Inferior parietal cortex (tissue), 1 donor: ENCODE results near the gene GLYATL2.

Source experiments
- DNase-seq: peaks from one replicate; pipeline ENCODE4 v3.0.0-alpha.2; 2016; ENCODE audit errors: extremely low spot score

GLYATL2 gene

DNA sequence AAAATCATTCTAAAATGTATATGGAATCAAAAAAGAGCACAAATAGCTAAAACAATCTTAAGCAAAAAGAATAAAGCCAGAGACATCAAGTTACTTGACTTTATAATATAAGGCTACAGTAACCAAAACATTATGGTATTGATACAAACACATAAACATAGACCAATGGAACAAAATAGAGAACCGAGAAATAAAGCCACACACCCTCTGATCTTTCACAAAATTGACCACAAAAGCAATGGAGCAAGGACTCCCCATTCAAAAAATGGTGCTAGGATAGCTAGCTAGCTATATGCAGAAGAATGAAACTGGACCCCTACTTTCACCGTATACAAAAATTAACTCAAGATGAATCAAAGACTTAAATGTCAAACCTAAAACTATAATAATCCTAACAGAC, 43.2 kb downstream of the GLYATL2 start:
- no peak for DNase-seq

DNA sequence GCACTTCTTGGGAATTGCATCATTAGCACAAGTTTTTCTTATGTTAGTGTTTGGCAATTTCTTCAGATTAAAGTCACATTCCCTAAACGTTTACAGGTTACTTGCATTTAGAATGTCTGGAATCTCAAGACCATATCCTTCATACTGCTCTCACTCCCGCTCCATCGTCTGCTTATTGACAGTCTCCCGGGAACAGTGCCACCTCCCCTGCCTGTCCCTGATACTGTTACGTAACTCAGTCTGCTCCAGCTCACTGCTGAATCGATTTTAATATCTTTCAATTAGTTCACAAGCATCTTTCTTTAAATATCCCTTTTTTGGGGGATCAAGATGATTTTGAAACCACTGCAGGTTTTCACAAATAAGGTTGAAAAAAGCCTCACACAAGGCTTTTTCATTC, 48.2 kb downstream of the GLYATL2 start:
- DNase-seq = no peak

DNA sequence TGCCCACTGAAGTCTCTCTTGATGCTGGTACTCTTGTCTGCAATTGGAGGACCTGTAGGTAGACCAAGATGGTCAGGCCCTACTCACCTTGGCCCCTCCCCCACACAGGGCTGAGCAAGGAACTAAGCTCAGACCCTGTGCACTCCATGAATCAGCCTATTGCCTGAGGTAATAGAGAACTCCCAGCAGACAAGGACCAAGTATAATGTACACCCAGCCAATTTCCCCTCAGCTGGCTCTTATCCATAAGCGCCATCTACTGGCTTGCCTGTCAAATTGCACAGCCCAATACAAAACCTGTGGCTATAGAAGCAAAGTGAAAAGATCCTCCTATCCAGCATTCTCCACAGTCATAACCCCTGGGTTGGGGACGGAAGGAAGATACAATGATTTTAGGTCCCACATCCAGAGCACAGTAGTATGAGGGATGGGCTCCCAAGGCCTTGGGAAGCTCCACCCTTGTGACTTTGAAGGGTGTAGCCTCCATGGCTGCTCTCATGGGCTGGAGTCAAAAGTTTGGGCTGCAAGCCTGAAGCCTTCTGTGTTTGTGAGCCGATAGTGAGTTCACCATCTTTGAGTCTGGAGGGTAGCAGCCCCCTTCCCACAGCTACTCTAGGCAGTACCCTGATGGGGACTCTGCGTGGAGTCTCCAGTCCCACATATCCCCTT, 56.0 kb downstream of the GLYATL2 start:
- DNase-seq = peak; percentile 68

DNA sequence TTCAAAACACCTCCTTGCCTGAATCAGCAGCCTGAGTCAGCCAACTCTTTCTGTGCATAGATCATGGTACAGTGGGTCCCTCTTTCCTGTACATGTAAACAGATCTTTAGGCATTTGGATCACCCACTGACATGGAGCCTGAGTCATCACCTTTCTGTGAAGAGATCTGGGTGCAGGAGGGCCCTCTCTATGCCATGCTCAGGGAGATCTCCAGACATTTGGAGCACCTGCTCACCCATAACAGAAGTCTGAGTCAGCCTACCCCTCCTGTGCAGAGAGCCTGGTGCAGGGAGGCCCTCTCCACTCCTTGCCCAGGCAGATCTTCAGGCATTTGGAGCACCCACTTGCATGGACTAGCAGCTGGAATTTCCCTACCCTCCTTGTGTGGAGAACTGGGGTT, 56.6 kb downstream of the GLYATL2 start:
- DNase-seq = no peak

DNA sequence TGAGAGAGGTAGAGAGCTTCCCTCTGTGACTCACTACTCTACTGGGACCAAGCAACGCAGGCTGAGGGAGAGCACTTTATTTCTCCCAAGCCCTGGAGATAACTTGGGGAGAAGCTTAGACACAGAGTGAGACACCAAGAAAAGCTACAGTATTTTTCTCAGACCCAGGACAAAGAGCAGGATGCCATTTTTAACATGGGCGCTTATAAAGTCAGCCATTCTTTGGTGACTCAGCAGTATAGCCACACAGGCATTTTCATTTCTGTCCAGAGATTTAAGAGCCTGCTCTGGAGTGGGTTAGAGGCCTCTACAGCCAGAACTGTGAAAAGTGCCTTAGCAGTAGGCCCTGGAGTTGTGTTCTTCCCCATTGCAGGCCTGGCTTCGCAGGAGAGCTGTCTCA, 57.8 kb downstream of the GLYATL2 start:
- no peak for DNase-seq

DNA sequence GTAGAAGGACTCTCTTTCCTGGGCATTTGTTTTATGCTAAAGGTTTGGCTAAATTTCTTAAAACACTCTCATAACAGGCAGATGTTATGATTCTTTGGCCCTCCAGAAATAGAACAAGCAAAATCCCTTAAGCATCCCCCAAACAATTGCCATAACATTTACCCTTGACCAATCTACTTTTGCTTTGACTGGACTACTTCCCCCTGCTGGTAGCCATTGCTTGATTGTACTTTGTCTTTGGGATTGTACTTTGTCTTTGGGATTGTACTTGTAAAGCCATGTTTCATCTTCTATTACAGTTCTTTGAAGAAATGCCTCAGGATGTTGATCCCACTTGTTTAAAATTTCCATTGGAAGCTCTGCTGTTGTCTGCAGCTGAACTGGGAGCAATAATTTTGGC, 59.5 kb downstream of the GLYATL2 start:
- no peak for DNase-seq
